ENCODE measurements around the gene TRIM44.

Gene TRIM44

GRCh38 chr11:35622070-35622469 lies 40.5 kb upstream of the TRIM44 start:
- Mint-ChIP-seq H3K36me3 (ENCODE audit: low read depth) (no peaks in the 10 kb centered on the region), H3K4me3 (no peak overlapping the region), H3K9me3 (no peaks in the 10 kb centered on the region), H3K27me3 (peaks cover 77% of the 10 kb centered on the region), H3K27ac (no peak overlapping the region), H3K4me1 (ENCODE audit: low read depth) (peaks cover 18% of the 10 kb centered on the region)
- intact Hi-C loops (cut with micrococcal nuclease): loop anchor here (5.0 kb wide), 1 partner anchor 40 kb away; the partner anchor contains the start of gene TRIM44

- peaks cover 10% of the 10 kb centered on the region for H3K4me1 Mint-ChIP-seq (ENCODE audit: low read depth)
- H3K36me3 Mint-ChIP-seq (ENCODE audit: low read depth): no peaks in the 10 kb centered on the region
- H3K27ac Mint-ChIP-seq: no peak overlapping the region
- H3K9me3 Mint-ChIP-seq: no peaks in the 10 kb centered on the region
- H3K4me3 Mint-ChIP-seq: no peak overlapping the region
- peaks cover 81% of the 10 kb centered on the region for H3K27me3 Mint-ChIP-seq
- intact Hi-C loops (cut with micrococcal nuclease): loop anchor here (5.0 kb wide), 1 partner anchor 39 kb away; the partner anchor contains the start of gene TRIM44
These were observed 38.9 kb upstream of the TRIM44 start for GRCh38 chr11:35623621-35624168.

GRCh38 chr11:35624316-35624715 lies 38.3 kb upstream of the TRIM44 start:
- Mint-ChIP-seq H3K4me1 (ENCODE audit: low read depth) (peaks cover 10% of the 10 kb centered on the region), H3K27ac (no peak overlapping the region), H3K27me3 (peaks cover 82% of the 10 kb centered on the region), H3K36me3 (ENCODE audit: low read depth) (no peaks in the 10 kb centered on the region), H3K4me3 (no peak overlapping the region), H3K9me3 (no peaks in the 10 kb centered on the region)
- intact Hi-C loops (cut with micrococcal nuclease): loop anchor here (5.0 kb wide), 1 partner anchor 38 kb away; the partner anchor contains the start of gene TRIM44

GRCh38 chr11:35624781-35625180 lies 37.8 kb upstream of the TRIM44 start:
- no peaks in the 10 kb centered on the region for H3K36me3 Mint-ChIP-seq (ENCODE audit: low read depth)
- peaks cover 81% of the 10 kb centered on the region for H3K27me3 Mint-ChIP-seq
- peaks cover 6% of the 10 kb centered on the region for H3K4me1 Mint-ChIP-seq (ENCODE audit: low read depth)
- no peak overlapping the region for H3K27ac Mint-ChIP-seq
- H3K9me3 Mint-ChIP-seq: no peaks in the 10 kb centered on the region
- H3K4me3 Mint-ChIP-seq: no peak overlapping the region
- intact Hi-C loops (cut with micrococcal nuclease): loop anchor here (5.0 kb wide), 1 partner anchor 38 kb away; the partner anchor contains the start of gene TRIM44

GRCh38 chr11:35626501-35626900 lies 36.1 kb upstream of the TRIM44 start:
- Mint-ChIP-seq H3K9me3 (no peaks in the 10 kb centered on the region), H3K27ac (no peak overlapping the region), H3K36me3 (ENCODE audit: low read depth) (no peaks in the 10 kb centered on the region), H3K4me3 (no peak overlapping the region), H3K27me3 (peaks cover 77% of the 10 kb centered on the region), H3K4me1 (ENCODE audit: low read depth) (no peaks in the 10 kb centered on the region)
- intact Hi-C loops (cut with micrococcal nuclease): no loop called here

- no peaks in the 10 kb centered on the region for H3K4me1 Mint-ChIP-seq (ENCODE audit: low read depth)
- peaks cover 55% of the 10 kb centered on the region for H3K27me3 Mint-ChIP-seq
- no peaks in the 10 kb centered on the region for H3K9me3 Mint-ChIP-seq
- no peaks in the 10 kb centered on the region for H3K36me3 Mint-ChIP-seq (ENCODE audit: low read depth)
- no peak overlapping the region for H3K4me3 Mint-ChIP-seq
- intact Hi-C loops (cut with micrococcal nuclease): no loop called here
- H3K27ac Mint-ChIP-seq: no peak overlapping the region
These were observed 33.1 kb upstream of the TRIM44 start for GRCh38 chr11:35629511-35629910.

- Mint-ChIP-seq H3K9me3 (no peaks in the 10 kb centered on the region), H3K4me3 (no peak overlapping the region)
These were observed 32.7 kb upstream of the TRIM44 start for GRCh38 chr11:35629914-35630313.

GRCh38 chr11:35631891-35632290 lies 30.7 kb upstream of the TRIM44 start:
- intact Hi-C loops (cut with micrococcal nuclease): no loop called here
- Mint-ChIP-seq H3K27me3 (peaks cover 44% of the 10 kb centered on the region), H3K9me3 (no peaks in the 10 kb centered on the region), H3K36me3 (ENCODE audit: low read depth) (no peaks in the 10 kb centered on the region), H3K4me3 (no peak overlapping the region), H3K27ac (no peak overlapping the region), H3K4me1 (ENCODE audit: low read depth) (no peaks in the 10 kb centered on the region)

More at GRCh38 chr11:35629914-35630313, 32.7 kb upstream of the TRIM44 start:
- Mint-ChIP-seq H3K27me3 (peaks cover 55% of the 10 kb centered on the region), H3K36me3 (ENCODE audit: low read depth) (no peaks in the 10 kb centered on the region), H3K4me1 (ENCODE audit: low read depth) (no peaks in the 10 kb centered on the region), H3K27ac (no peak overlapping the region)
- intact Hi-C loops (cut with micrococcal nuclease): no loop called here

- intact Hi-C loops (cut with micrococcal nuclease): no loop called here
- peaks cover 42% of the 10 kb centered on the region for H3K27me3 Mint-ChIP-seq
- H3K36me3 Mint-ChIP-seq (ENCODE audit: low read depth): no peaks in the 10 kb centered on the region
- no peak overlapping the region for H3K27ac Mint-ChIP-seq
- H3K4me3 Mint-ChIP-seq: no peak overlapping the region
- H3K4me1 Mint-ChIP-seq (ENCODE audit: low read depth): no peaks in the 10 kb centered on the region
- H3K9me3 Mint-ChIP-seq: no peaks in the 10 kb centered on the region
These were observed 30.3 kb upstream of the TRIM44 start for GRCh38 chr11:35632301-35632700.

- H3K27ac Mint-ChIP-seq: no peak overlapping the region
- intact Hi-C loops (cut with micrococcal nuclease): no loop called here
- H3K9me3 Mint-ChIP-seq: no peaks in the 10 kb centered on the region
- peaks cover 35% of the 10 kb centered on the region for H3K27me3 Mint-ChIP-seq
- no peaks in the 10 kb centered on the region for H3K4me1 Mint-ChIP-seq (ENCODE audit: low read depth)
- H3K4me3 Mint-ChIP-seq: no peak overlapping the region
- H3K36me3 Mint-ChIP-seq (ENCODE audit: low read depth): no peaks in the 10 kb centered on the region
These were observed 28.6 kb upstream of the TRIM44 start for GRCh38 chr11:35633827-35634423.

GRCh38 chr11:35635933-35636332 lies 26.6 kb upstream of the TRIM44 start:
- Mint-ChIP-seq H3K4me3 (no peak overlapping the region), H3K4me1 (ENCODE audit: low read depth) (no peaks in the 10 kb centered on the region), H3K27ac (no peak overlapping the region), H3K9me3 (no peaks in the 10 kb centered on the region), H3K27me3 (peaks cover 23% of the 10 kb centered on the region), H3K36me3 (ENCODE audit: low read depth) (no peaks in the 10 kb centered on the region)
- intact Hi-C loops (cut with micrococcal nuclease): no loop called here

GRCh38 chr11:35639591-35640179 lies 22.9 kb upstream of the TRIM44 start:
- intact Hi-C loops (cut with micrococcal nuclease): no loop called here
- no peaks in the 10 kb centered on the region for H3K4me1 Mint-ChIP-seq (ENCODE audit: low read depth)
- H3K27ac Mint-ChIP-seq: no peak overlapping the region
- H3K9me3 Mint-ChIP-seq: no peaks in the 10 kb centered on the region
- no peak overlapping the region for H3K4me3 Mint-ChIP-seq
- H3K27me3 Mint-ChIP-seq: peaks cover 19% of the 10 kb centered on the region
- H3K36me3 Mint-ChIP-seq (ENCODE audit: low read depth): no peaks in the 10 kb centered on the region

- Mint-ChIP-seq H3K27ac (no peak overlapping the region), H3K4me1 (ENCODE audit: low read depth) (no peaks in the 10 kb centered on the region), H3K4me3 (no peak overlapping the region), H3K27me3 (peaks cover 21% of the 10 kb centered on the region), H3K9me3 (no peaks in the 10 kb centered on the region), H3K36me3 (ENCODE audit: low read depth) (no peaks in the 10 kb centered on the region)
- intact Hi-C loops (cut with micrococcal nuclease): no loop called here
These were observed 21.2 kb upstream of the TRIM44 start for GRCh38 chr11:35641171-35641897.

- H3K4me1 Mint-ChIP-seq (ENCODE audit: low read depth): no peaks in the 10 kb centered on the region
- peaks cover 19% of the 10 kb centered on the region for H3K27me3 Mint-ChIP-seq
- no peaks in the 10 kb centered on the region for H3K36me3 Mint-ChIP-seq (ENCODE audit: low read depth)
- H3K4me3 Mint-ChIP-seq: no peak overlapping the region
- intact Hi-C loops (cut with micrococcal nuclease): no loop called here
- no peaks in the 10 kb centered on the region for H3K9me3 Mint-ChIP-seq
- H3K27ac Mint-ChIP-seq: no peak overlapping the region
These were observed 20.6 kb upstream of the TRIM44 start for GRCh38 chr11:35641964-35642363.
